SK-N-SH (cell line): Measurements from ENCODE around the gene PAXX. TPM values are rescaled to one million over a fixed set of nuclear protein-coding genes. Genes with fewer than 3 reads are reported as not detected.

Experiments used
- CTCF ChIA-PET: fragments of 300-600, 350-600 bp; formaldehyde crosslinking; extraction: SDS; loops from one replicate; lab custom pipeline; 2021; lab: Yijun Ruan, JAX
- POLR2A ChIA-PET: fragments of 350-600 bp; sonication (Branson Sonifier 250); formaldehyde crosslinking; extraction: SDS; loops from one replicate; lab custom pipeline; 2020; ENCODE audit warnings: antibody characterized with exemption, inconsistent platforms; lab: Yijun Ruan, JAX
- DNase-seq: peaks from one replicate; pipeline ENCODE4 v3.0.0; 2012
- H2AFZ ChIP-seq: fragments of 200-600 bp; sonication (generic); 2 replicates; pipeline ENCODE4 v1.8.1; 2016; ENCODE audit warnings: antibody characterized with exemption, mild to moderate bottlenecking, low read depth
- H3F3A ChIP-seq: fragments of 200-600 bp; sonication (generic); replicated peaks from 2 replicates; pipeline ENCODE3; 2016; ENCODE audit warnings: antibody characterized with exemption, mild to moderate bottlenecking; ENCODE audit not compliant: insufficient read depth
- H3K27ac ChIP-seq, 2 experiments: fragments of 200-500 bp in 1 of 2; fragments of 200-600 bp in 1 of 2; sonication (Bioruptor generic) in 1 of 2; sonication (generic), shearing (Covaris generic) in 1 of 2; 2 replicates each; pipeline versions ENCODE4 v1.5.1 to v1.6.1; 2014 to 2016; ENCODE audit warnings: low read depth in 2 of 2, inconsistent platforms in 1 of 2, low read length in 1 of 2, mild to moderate bottlenecking in 1 of 2, mixed read lengths in 1 of 2
- H3K27me3 ChIP-seq: fragments of 200-600 bp; sonication (generic), shearing (Covaris generic); 2 replicates; pipeline ENCODE4 v1.6.1; 2016; ENCODE audit warnings: mixed run types; ENCODE audit not compliant: insufficient read depth
- H3K36me3 ChIP-seq, 2 experiments: fragments of 200-500 bp in 1 of 2; fragments of 200-600 bp in 1 of 2; sonication (Bioruptor generic) in 1 of 2; sonication (generic) in 1 of 2; replicated peaks in 1 of 2; 2 replicates each; pipeline versions ENCODE3 to v1.5.1; 2014 to 2016; ENCODE audit warnings: low read length in 1 of 2, mild to moderate bottlenecking in 1 of 2; ENCODE audit not compliant: insufficient read depth in 2 of 2, control insufficient read depth in 1 of 2
- H3K4me1 ChIP-seq, 2 experiments: fragments of 200-500 bp in 1 of 2; fragments of 200-600 bp in 1 of 2; sonication (Bioruptor generic) in 1 of 2; sonication (generic), shearing (Covaris generic) in 1 of 2; 2 replicates each; pipeline versions ENCODE4 v1.5.1 to v1.6.1; 2014 to 2016; ENCODE audit warnings: low read depth in 1 of 2, low read length in 1 of 2, mixed run types in 1 of 2; ENCODE audit not compliant: insufficient read depth in 2 of 2, control insufficient read depth in 1 of 2
- H3K4me2 ChIP-seq: fragments of 200-600 bp; sonication (generic), shearing (Covaris generic); 2 replicates; pipeline ENCODE4 v1.6.1; 2017; ENCODE audit warnings: mixed run types
- H3K4me3 ChIP-seq, 2 experiments: fragments of 200-500 bp in 1 of 2; fragments of 200-600 bp in 1 of 2; sonication (Bioruptor generic) in 1 of 2; sonication (generic), shearing (Covaris generic) in 1 of 2; 2 replicates each; pipeline versions ENCODE4 v1.5.1 to v1.8.1; 2014 to 2016; ENCODE audit warnings: low read depth in 2 of 2, inconsistent platforms in 1 of 2, low read length in 1 of 2, mild to moderate bottlenecking in 1 of 2, mixed read lengths in 1 of 2, moderate library complexity in 1 of 2
- H3K79me2 ChIP-seq: fragments of 200-600 bp; sonication (generic); 2 replicates; pipeline ENCODE4 v1.8.1; 2017; ENCODE audit warnings: mild to moderate bottlenecking; ENCODE audit not compliant: insufficient read depth
- H3K9ac ChIP-seq: fragments of 200-600 bp; sonication (generic); 2 replicates; pipeline ENCODE4 v1.6.1; 2017; ENCODE audit warnings: mixed run types
- H3K9me2 ChIP-seq: fragments of 200-600 bp; sonication (generic); 2 replicates; pipeline ENCODE4 v1.6.1; 2017; ENCODE audit warnings: mixed run types
- H3K9me3 ChIP-seq: fragments of 200-600 bp; sonication (generic); 2 replicates; pipeline ENCODE4 v1.6.1; 2017; ENCODE audit warnings: mixed run types, mild to moderate bottlenecking, moderate library complexity
- H4K20me1 ChIP-seq: fragments of 200-600 bp; sonication (generic); 2 replicates; pipeline ENCODE4 v1.6.1; 2017; ENCODE audit warnings: mild to moderate bottlenecking, mixed run types; ENCODE audit not compliant: insufficient read depth
- CHD2 ChIP-seq: fragments of 150-350 bp; IDR thresholded peaks from 2 replicates; pipeline ENCODE4 v1.6.1; 2018; ENCODE audit warnings: low read length; ENCODE audit not compliant: partially characterized antibody
- ELF1 ChIP-seq: IDR thresholded peaks from 2 replicates; pipeline ENCODE4 v1.4.0; 2012
- FOXJ3 ChIP-seq: sonication (generic); formaldehyde crosslinking; IDR thresholded peaks from 2 replicates; pipeline ENCODE4 v1.5.1; 2020; ENCODE audit warnings: mild to moderate bottlenecking, missing genetic modification reagents
- GABPA ChIP-seq: IDR thresholded peaks from 2 replicates; pipeline ENCODE4 v1.4.0; 2012; ENCODE audit warnings: low read depth, mild to moderate bottlenecking
- GATA2 ChIP-seq: sonication (generic); formaldehyde crosslinking; IDR thresholded peaks from 2 replicates; pipeline ENCODE4 v1.5.0; 2020; ENCODE audit warnings: mild to moderate bottlenecking, missing genetic modification reagents
- JUND ChIP-seq: IDR thresholded peaks from 2 replicates; pipeline ENCODE4 v1.4.0; 2012
- MXI1 ChIP-seq: IDR thresholded peaks from 2 replicates; pipeline ENCODE4 v1.6.1; 2012; ENCODE audit warnings: mild to moderate bottlenecking, low read depth, low read length, improper control_type of control experiment
- NFIC ChIP-seq: IDR thresholded peaks from 2 replicates; pipeline ENCODE4 v1.4.0; 2012; ENCODE audit warnings: borderline replicate concordance
- RFX5 ChIP-seq: IDR thresholded peaks from 2 replicates; pipeline ENCODE4 v1.6.1; 2012; ENCODE audit warnings: mild to moderate bottlenecking, improper control_type of control experiment, low read length
- SMC3 ChIP-seq: IDR thresholded peaks from 2 replicates; pipeline ENCODE4 v1.6.1; 2012; ENCODE audit warnings: low read depth, low read length, improper control_type of control experiment
- TEAD4 ChIP-seq: IDR thresholded peaks from 2 replicates; pipeline ENCODE4 v1.4.0; 2012; ENCODE audit warnings: mild to moderate bottlenecking, borderline replicate concordance; ENCODE audit not compliant: insufficient read depth
- YY1 ChIP-seq: IDR thresholded peaks from 2 replicates; pipeline ENCODE4 v1.4.0; 2012; ENCODE audit warnings: low read depth, mild to moderate bottlenecking
- WGBS: methylation state at CpG from one replicate; pipeline ENCODE4 v1.1.6; 2017; ENCODE audit warnings: low lambda C conversion rate; 5-methylcytosine and 5-hydroxymethylcytosine counted together
- polyA plus RNA-seq, 3 experiments: library from polyadenylated mRNA; depleted of rRNA; stranded (reverse); fragments of >200 nt; gene quantifications; 2 replicates each; pipeline ENCODE4 v1.2.3, GENCODE V29; 2012
- TF ChIP-seq, protein P1 (sequence below): fragments of 150-350 bp; IDR thresholded peaks from 2 replicates; pipeline ENCODE4 v1.6.1; 2016; ENCODE audit warnings: mild to moderate bottlenecking, low read depth, low read length

The PAXX gene
- polyA plus RNA-seq, 1 of the 3 experiments (the other 2 are of a cell fraction) = 52.9 TPM

GRCh38 chr9:137011907-137012675, 19.9 kb downstream of the PAXX start:
- Histone ChIP-seq H3K79me2 (no peaks in the 10 kb centered on the region), H3K36me3 (peaks cover 0 to 22% of the 10 kb centered on the region in 2 experiments), H3K9me2 (no peaks in the 10 kb centered on the region), H3K27ac (no peak overlapping the region), H3K27me3 (no peaks in the 10 kb centered on the region), H3K9me3 (no peaks in the 10 kb centered on the region), H3K4me3 (no peak overlapping the region), H3K9ac (no peak overlapping the region), H4K20me1 (no peaks in the 10 kb centered on the region), H3K4me2 (no peak overlapping the region), H3F3A (no peaks in the 10 kb centered on the region), H2AFZ (no peak overlapping the region)
- POLR2A ChIA-PET = no interaction called here
- no peak for DNase-seq
- CTCF ChIA-PET = interaction anchor here (1.1 to 2.2 kb wide), 4 partner anchors 17 to 64 kb away, joined by 3 to 10 read pairs (median 3); no protein-coding TSS in a partner anchor
- TF ChIP-seq CHD2 (no peak), GATA2 (CRISPR knock-in tag) (no peak), MXI1 (no peak), JUND (no peak), GABPA (no peak), YY1 (no peak)
- TF ChIP-seq, protein P1, sequence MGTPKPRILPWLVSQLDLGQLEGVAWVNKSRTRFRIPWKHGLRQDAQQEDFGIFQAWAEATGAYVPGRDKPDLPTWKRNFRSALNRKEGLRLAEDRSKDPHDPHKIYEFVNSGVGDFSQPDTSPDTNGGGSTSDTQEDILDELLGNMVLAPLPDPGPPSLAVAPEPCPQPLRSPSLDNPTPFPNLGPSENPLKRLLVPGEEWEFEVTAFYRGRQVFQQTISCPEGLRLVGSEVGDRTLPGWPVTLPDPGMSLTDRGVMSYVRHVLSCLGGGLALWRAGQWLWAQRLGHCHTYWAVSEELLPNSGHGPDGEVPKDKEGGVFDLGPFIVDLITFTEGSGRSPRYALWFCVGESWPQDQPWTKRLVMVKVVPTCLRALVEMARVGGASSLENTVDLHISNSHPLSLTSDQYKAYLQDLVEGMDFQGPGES = no peak
- TF ChIP-seq, all 33 proteins: peak for 0
- WGBS = 92% methylated on average over 17 of the region's 39 CpGs
- H3K4me1 ChIP-seq = no peaks in the 10 kb centered on the region

DNA sequence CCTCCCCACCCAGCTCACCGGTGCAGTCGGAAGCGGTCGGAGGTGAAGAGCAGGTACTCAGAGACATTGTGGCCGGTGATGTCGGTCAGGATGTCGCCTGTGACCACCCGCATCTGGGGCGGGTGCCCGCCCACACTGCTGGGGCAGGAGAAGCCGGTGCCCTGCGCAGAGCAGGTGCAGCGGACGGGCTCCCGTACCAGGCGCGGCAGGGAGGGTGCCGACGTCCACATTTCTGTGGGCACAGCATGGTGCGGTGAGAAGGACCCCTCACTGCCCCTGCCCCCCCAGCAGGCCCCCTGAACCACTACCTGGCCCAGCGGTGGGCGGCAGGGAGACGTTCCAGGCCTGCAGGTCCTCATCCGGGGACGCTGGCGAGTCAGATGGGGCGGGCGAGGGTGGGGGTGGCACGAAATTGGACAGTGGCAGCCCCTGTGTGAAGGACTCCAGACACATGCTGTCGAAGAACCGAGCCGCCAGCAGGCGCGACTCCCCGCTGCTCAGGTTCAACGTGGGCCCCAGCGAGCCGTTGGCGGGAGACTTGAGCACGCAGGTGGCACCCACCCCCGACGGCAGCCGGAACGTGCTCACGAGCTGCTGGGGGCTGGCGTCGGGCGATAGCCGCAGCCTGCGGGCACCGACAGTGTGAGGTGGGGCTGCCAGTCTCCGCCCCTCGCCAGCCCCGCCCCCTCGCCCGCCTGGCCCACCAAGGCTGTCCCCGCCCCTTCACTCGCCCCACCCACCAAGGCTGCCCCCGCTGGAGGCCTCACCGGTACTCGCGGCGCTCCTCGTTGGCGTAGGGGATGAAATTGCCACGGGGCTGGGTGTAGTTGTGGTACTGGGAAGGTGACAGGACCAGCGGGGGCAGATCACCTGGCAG, 20.7 kb downstream of the PAXX start:
- no peak overlapping the region for H2AFZ ChIP-seq
- H3K36me3 ChIP-seq = peaks cover 0 to 23% of the 10 kb centered on the region in 2 experiments
- no peak overlapping the region for H3K27ac ChIP-seq
- no peak overlapping the region for H3K4me2 ChIP-seq
- peak; percentile 63 for DNase-seq
- no peaks in the 10 kb centered on the region for H3K27me3 ChIP-seq
- H3K4me3 ChIP-seq = no peak overlapping the region
- POLR2A ChIA-PET = no interaction called here
- no peaks in the 10 kb centered on the region for H3K9me3 ChIP-seq
- no peak overlapping the region for H3K9ac ChIP-seq
- no peaks in the 10 kb centered on the region for H3K9me2 ChIP-seq
- no peaks in the 10 kb centered on the region for H3K79me2 ChIP-seq
- WGBS = 95% methylated on average over 41 of the region's 67 CpGs
- H4K20me1 ChIP-seq = no peaks in the 10 kb centered on the region
- no peaks in the 10 kb centered on the region for H3K4me1 ChIP-seq
- no peaks in the 10 kb centered on the region for H3F3A ChIP-seq
- TF ChIP-seq ELF1 (no peak), FOXJ3 (CRISPR knock-in tag) (no peak), NFIC (no peak), CHD2 (no peak), TEAD4 (no peak), SMC3 (no peak), RFX5 (no peak), JUND (no peak)
- CTCF ChIA-PET = interaction anchor here (0.9 to 2.2 kb wide), 5 partner anchors 16 to 36 kb away, joined by 3 to 10 read pairs (median 3); partner anchors contain the start of gene PTGDS
